Smooth muscle cell (in vitro differentiated cells): ENCODE data around the gene MBTPS1. TPM values are rescaled to one million over a fixed set of nuclear protein-coding genes. Genes with fewer than 3 reads are reported as not detected.

ENCODE experiments used
- DNase-seq: peaks from one replicate; lab custom pipeline; 2025; ENCODE audit not compliant: unreplicated experiment; lab: John Stamatoyannopoulos, UW
- H2AFZ ChIP-seq: fragments of 200-600 bp; sonication (generic); 2 replicates; pipeline ENCODE4 v1.6.0; 2016; ENCODE audit warnings: antibody characterized with exemption, low read depth, mild to moderate bottlenecking
- H3F3A ChIP-seq: fragments of 200-600 bp; sonication (generic); 2 replicates; pipeline ENCODE4 v1.6.0; 2017; ENCODE audit warnings: antibody characterized with exemption, low read depth
- H3K27ac ChIP-seq: fragments of 200-600 bp; sonication (generic); 2 replicates; pipeline ENCODE4 v1.5.1; 2016; ENCODE audit warnings: low read depth, mild to moderate bottlenecking
- H3K27me3 ChIP-seq: fragments of 200-600 bp; sonication (generic); 2 replicates; pipeline ENCODE4 v1.6.1; 2016; ENCODE audit warnings: low read depth, mild to moderate bottlenecking
- H3K36me3 ChIP-seq: fragments of 200-600 bp; sonication (generic); 2 replicates; pipeline ENCODE4 v1.5.1; 2016; ENCODE audit warnings: low read depth
- H3K4me1 ChIP-seq: fragments of 200-600 bp; sonication (generic); 2 replicates; pipeline ENCODE4 v1.5.1; 2016; ENCODE audit warnings: low read depth
- H3K4me2 ChIP-seq: fragments of 200-600 bp; sonication (generic); 2 replicates; pipeline ENCODE4 v1.6.0; 2016; ENCODE audit warnings: mild to moderate bottlenecking
- H3K4me3 ChIP-seq: fragments of 200-600 bp; sonication (generic); 2 replicates; pipeline ENCODE4 v1.5.1; 2016; ENCODE audit warnings: mild to moderate bottlenecking
- H3K79me2 ChIP-seq: fragments of 200-600 bp; sonication (generic); 2 replicates; pipeline ENCODE4 v1.6.0; 2016; ENCODE audit warnings: low read depth, mild to moderate bottlenecking
- H3K9ac ChIP-seq: fragments of 200-600 bp; sonication (generic); 2 replicates; pipeline ENCODE4 v1.6.0; 2016; ENCODE audit warnings: low read depth
- H3K9me3 ChIP-seq: fragments of 200-600 bp; sonication (generic); replicated peaks from 2 replicates; pipeline ENCODE4 v1.5.1; 2016; ENCODE audit warnings: low read depth
- H4K20me1 ChIP-seq: fragments of 200-600 bp; sonication (generic); 2 replicates; pipeline ENCODE4 v1.6.0; 2016; ENCODE audit warnings: low read depth
- CTCF ChIP-seq: fragments of 200-600 bp; sonication (generic); IDR thresholded peaks from 2 replicates; pipeline ENCODE4 v1.5.1; 2017; ENCODE audit warnings: borderline replicate concordance, mild to moderate bottlenecking, antibody characterized with exemption; ENCODE audit not compliant: insufficient read depth, poor library complexity, severe bottlenecking
- WGBS: methylation state at CpG from one replicate; pipeline ENCODE4 v1.1.7; 2016; ENCODE audit warnings: low lambda C conversion rate; 5-methylcytosine and 5-hydroxymethylcytosine counted together
- polyA plus RNA-seq: library from polyadenylated mRNA; unstranded; fragments of >200 nt; fragmentation: Nextera tagmentation; extraction: Ambion mirVana; gene quantifications from 2 replicates; pipeline ENCODE4 v1.2.1, GENCODE V29; 2016
- total RNA-seq: library from RNA; depleted of rRNA; stranded (reverse); fragments of >200 nt; gene quantifications from 2 replicates; pipeline ENCODE4 v1.2.3, GENCODE V29; 2014

The MBTPS1 gene
- total and polyA plus RNA-seq, 2 experiments from 2014 or later: 51.9 to 68.9 TPM

- Histone ChIP-seq H3K79me2 (no peaks in the 10 kb centered on the region), H3K4me1 (no peaks in the 10 kb centered on the region), H4K20me1 (no peaks in the 10 kb centered on the region), H2AFZ (no peak overlapping the region), H3K9ac (no peak overlapping the region), H3F3A (no peaks in the 10 kb centered on the region), H3K9me3 (no peaks in the 10 kb centered on the region), H3K4me2 (no peak overlapping the region), H3K4me3 (no peak overlapping the region), H3K36me3 (no peaks in the 10 kb centered on the region), H3K27ac (no peak overlapping the region), H3K27me3 (no peaks in the 10 kb centered on the region)
- TF ChIP-seq CTCF: no peak
- WGBS: 92% methylated on average over 16 of the region's 16 CpGs
- DNase-seq: no peak
These were observed 62.5 kb downstream of the MBTPS1 start for GRCh38 chr16:84054271-84054670.

- no peak for TF ChIP-seq CTCF
These were observed 63.5 kb downstream of the MBTPS1 start for GRCh38 chr16:84053237-84053636.

GRCh38 chr16:84052071-84052622 is 64.6 kb downstream of the MBTPS1 start:
- no peaks in the 10 kb centered on the region for H3F3A ChIP-seq
- H4K20me1 ChIP-seq: no peaks in the 10 kb centered on the region
- no peak overlapping the region for H3K4me2 ChIP-seq
- no peak for TF ChIP-seq CTCF
- H3K9me3 ChIP-seq: no peaks in the 10 kb centered on the region
- H3K27ac ChIP-seq: no peak overlapping the region
- H3K9ac ChIP-seq: no peak overlapping the region
- 91% methylated on average over 23 of the region's 27 CpGs for WGBS
- H3K27me3 ChIP-seq: no peaks in the 10 kb centered on the region
- no peaks in the 10 kb centered on the region for H3K4me1 ChIP-seq
- no peaks in the 10 kb centered on the region for H3K36me3 ChIP-seq
- H3K79me2 ChIP-seq: no peaks in the 10 kb centered on the region
- no peak for DNase-seq
- no peak overlapping the region for H3K4me3 ChIP-seq
- no peak overlapping the region for H2AFZ ChIP-seq

More at GRCh38 chr16:84053237-84053636, 63.5 kb downstream of the MBTPS1 start:
- no peak for DNase-seq
- WGBS: 98% methylated on average over 13 of the region's 13 CpGs
- no peaks in the 10 kb centered on the region for H3K9me3 ChIP-seq
- H3F3A ChIP-seq: no peaks in the 10 kb centered on the region
- no peak overlapping the region for H2AFZ ChIP-seq
- H3K4me2 ChIP-seq: no peak overlapping the region
- no peaks in the 10 kb centered on the region for H3K36me3 ChIP-seq
- H3K27me3 ChIP-seq: no peaks in the 10 kb centered on the region
- no peak overlapping the region for H3K27ac ChIP-seq
- no peak overlapping the region for H3K9ac ChIP-seq
- no peak overlapping the region for H3K4me3 ChIP-seq
- no peaks in the 10 kb centered on the region for H3K4me1 ChIP-seq
- no peaks in the 10 kb centered on the region for H3K79me2 ChIP-seq
- no peaks in the 10 kb centered on the region for H4K20me1 ChIP-seq

- H3F3A ChIP-seq: no peaks in the 10 kb centered on the region
- no peaks in the 10 kb centered on the region for H3K79me2 ChIP-seq
- WGBS: 85% methylated on average over 9 of the region's 9 CpGs
- no peaks in the 10 kb centered on the region for H3K9me3 ChIP-seq
- H3K9ac ChIP-seq: no peak overlapping the region
- no peak for TF ChIP-seq CTCF
- H4K20me1 ChIP-seq: no peaks in the 10 kb centered on the region
- no peak overlapping the region for H3K27ac ChIP-seq
- no peaks in the 10 kb centered on the region for H3K27me3 ChIP-seq
- H3K4me3 ChIP-seq: no peak overlapping the region
- no peak for DNase-seq
- no peaks in the 10 kb centered on the region for H3K4me1 ChIP-seq
- no peak overlapping the region for H3K4me2 ChIP-seq
- no peaks in the 10 kb centered on the region for H3K36me3 ChIP-seq
- no peak overlapping the region for H2AFZ ChIP-seq
These were observed 66.4 kb downstream of the MBTPS1 start for GRCh38 chr16:84050316-84050715.
